Rectal smooth muscle tissue (tissue), 1 donor: ENCODE measurements around the gene TNIK.
A peak's percentile ranks its signal among the peaks of the same experiment; 100 is the strongest.

Source experiments
- H3K27ac ChIP-seq: one replicate; pipeline ENCODE4 v1.7.0; 2013; ENCODE audit warnings: low read depth, low read length, inconsistent platforms
- H3K27me3 ChIP-seq: one replicate; pipeline ENCODE4 v1.7.0; 2013; ENCODE audit warnings: low read length; ENCODE audit not compliant: control insufficient read depth, insufficient read depth
- H3K36me3 ChIP-seq: one replicate; pipeline ENCODE4 v1.7.0; 2013; ENCODE audit warnings: low read length; ENCODE audit not compliant: control insufficient read depth, insufficient read depth
- H3K4me1 ChIP-seq: one replicate; pipeline ENCODE4 v1.7.0; 2013; ENCODE audit warnings: low read length; ENCODE audit not compliant: control insufficient read depth, insufficient read depth
- H3K4me3 ChIP-seq: one replicate; pipeline ENCODE4 v1.7.0; 2013; ENCODE audit warnings: low read length
- H3K9ac ChIP-seq: one replicate; pipeline ENCODE4 v1.7.0; 2013; ENCODE audit warnings: low read length

TNIK gene

GRCh38 chr3:171266034-171266739, 194.0 kb downstream of the TNIK start:
- no peak overlapping the region for H3K4me3 ChIP-seq
- H3K9ac ChIP-seq = no peak overlapping the region
- no peak overlapping the region for H3K27ac ChIP-seq
- no peaks in the 10 kb centered on the region for H3K27me3 ChIP-seq
- H3K4me1 ChIP-seq = peaks cover 6% of the 10 kb centered on the region
- no peaks in the 10 kb centered on the region for H3K36me3 ChIP-seq

- H3K27ac ChIP-seq = no peak overlapping the region
- H3K9ac ChIP-seq = no peak overlapping the region
- no peak overlapping the region for H3K4me3 ChIP-seq
- H3K36me3 ChIP-seq = no peaks in the 10 kb centered on the region
- H3K4me1 ChIP-seq = peaks cover 6% of the 10 kb centered on the region
- H3K27me3 ChIP-seq = no peaks in the 10 kb centered on the region
These were observed 195.4 kb downstream of the TNIK start for GRCh38 chr3:171264758-171265157.

GRCh38 chr3:171262431-171262830, 197.8 kb downstream of the TNIK start:
- Histone ChIP-seq H3K4me3 (no peak overlapping the region), H3K27ac (no peak overlapping the region), H3K9ac (no peak overlapping the region), H3K36me3 (no peaks in the 10 kb centered on the region), H3K4me1 (peaks cover 15% of the 10 kb centered on the region), H3K27me3 (no peaks in the 10 kb centered on the region)

GRCh38 chr3:171261487-171261886, 198.7 kb downstream of the TNIK start:
- H3K36me3 ChIP-seq = no peaks in the 10 kb centered on the region
- peaks cover 16% of the 10 kb centered on the region for H3K4me1 ChIP-seq
- H3K27ac ChIP-seq = no peak overlapping the region
- H3K27me3 ChIP-seq = no peaks in the 10 kb centered on the region
- no peak overlapping the region for H3K9ac ChIP-seq
- no peak overlapping the region for H3K4me3 ChIP-seq

GRCh38 chr3:171260899-171261298, 199.3 kb downstream of the TNIK start:
- Histone ChIP-seq H3K27me3 (no peaks in the 10 kb centered on the region), H3K9ac (no peak overlapping the region), H3K4me3 (no peak overlapping the region), H3K36me3 (no peaks in the 10 kb centered on the region), H3K27ac (no peak overlapping the region), H3K4me1 (peaks cover 13% of the 10 kb centered on the region)

- peaks cover 11% of the 10 kb centered on the region for H3K4me1 ChIP-seq
These were observed 199.7 kb downstream of the TNIK start for GRCh38 chr3:171260466-171260865.

GRCh38 chr3:171258316-171258715, 201.9 kb downstream of the TNIK start:
- Histone ChIP-seq H3K27ac (peak overlapping the region; percentile 0), H3K9ac (no peak overlapping the region)

More at GRCh38 chr3:171260466-171260865, 199.7 kb downstream of the TNIK start:
- Histone ChIP-seq H3K27ac (no peak overlapping the region), H3K27me3 (no peaks in the 10 kb centered on the region), H3K4me3 (no peak overlapping the region), H3K9ac (no peak overlapping the region), H3K36me3 (no peaks in the 10 kb centered on the region)

GRCh38 chr3:171257251-171258203, 202.7 kb downstream of the TNIK start:
- H3K9ac ChIP-seq = no peak overlapping the region

More at GRCh38 chr3:171258316-171258715, 201.9 kb downstream of the TNIK start:
- H3K36me3 ChIP-seq = no peaks in the 10 kb centered on the region
- no peak overlapping the region for H3K4me3 ChIP-seq
- no peaks in the 10 kb centered on the region for H3K27me3 ChIP-seq
- H3K4me1 ChIP-seq = peaks cover 11% of the 10 kb centered on the region

GRCh38 chr3:171256445-171257250, 203.6 kb downstream of the TNIK start:
- H3K4me3 ChIP-seq = no peak overlapping the region
- no peak overlapping the region for H3K27ac ChIP-seq

More at GRCh38 chr3:171257251-171258203, 202.7 kb downstream of the TNIK start:
- H3K4me1 ChIP-seq = peaks cover 11% of the 10 kb centered on the region
- H3K4me3 ChIP-seq = no peak overlapping the region
- no peaks in the 10 kb centered on the region for H3K27me3 ChIP-seq
- no peaks in the 10 kb centered on the region for H3K36me3 ChIP-seq
- peak overlapping the region; percentile 0 for H3K27ac ChIP-seq

GRCh38 chr3:171255236-171255806, 204.9 kb downstream of the TNIK start:
- Histone ChIP-seq H3K27me3 (no peaks in the 10 kb centered on the region), H3K9ac (no peak overlapping the region), H3K4me3 (no peak overlapping the region), H3K36me3 (no peaks in the 10 kb centered on the region), H3K4me1 (peaks cover 11% of the 10 kb centered on the region), H3K27ac (no peak overlapping the region)

More at GRCh38 chr3:171256445-171257250, 203.6 kb downstream of the TNIK start:
- Histone ChIP-seq H3K9ac (no peak overlapping the region), H3K27me3 (no peaks in the 10 kb centered on the region), H3K36me3 (no peaks in the 10 kb centered on the region), H3K4me1 (peaks cover 11% of the 10 kb centered on the region)

GRCh38 chr3:171254315-171254714, 205.9 kb downstream of the TNIK start:
- H3K27ac ChIP-seq = no peak overlapping the region
- H3K9ac ChIP-seq = no peak overlapping the region
- peaks cover 11% of the 10 kb centered on the region for H3K4me1 ChIP-seq
- H3K36me3 ChIP-seq = no peaks in the 10 kb centered on the region
- no peak overlapping the region for H3K4me3 ChIP-seq
- no peaks in the 10 kb centered on the region for H3K27me3 ChIP-seq
